WTC11 (cell line): Measurements from ENCODE around the gene NUP214.

Experiments
- CTCF ChIP-seq: fragments of 200-600 bp; IDR thresholded peaks from 2 replicates; pipeline ENCODE4 v1.8.0; 2022; ENCODE audit warnings: antibody characterized with exemption
- TF ChIP-seq, protein P1 (sequence below): sonication (generic); formaldehyde crosslinking; IDR thresholded peaks from 2 replicates; pipeline ENCODE4 v1.8.1; 2022; ENCODE audit warnings: low read depth, missing genetic modification reagents, borderline replicate concordance

GRCh38 chr9:131165523-131165922, 40.1 kb downstream of the NUP214 start:
- no peak for TF ChIP-seq CTCF
- TF ChIP-seq, protein P1, sequence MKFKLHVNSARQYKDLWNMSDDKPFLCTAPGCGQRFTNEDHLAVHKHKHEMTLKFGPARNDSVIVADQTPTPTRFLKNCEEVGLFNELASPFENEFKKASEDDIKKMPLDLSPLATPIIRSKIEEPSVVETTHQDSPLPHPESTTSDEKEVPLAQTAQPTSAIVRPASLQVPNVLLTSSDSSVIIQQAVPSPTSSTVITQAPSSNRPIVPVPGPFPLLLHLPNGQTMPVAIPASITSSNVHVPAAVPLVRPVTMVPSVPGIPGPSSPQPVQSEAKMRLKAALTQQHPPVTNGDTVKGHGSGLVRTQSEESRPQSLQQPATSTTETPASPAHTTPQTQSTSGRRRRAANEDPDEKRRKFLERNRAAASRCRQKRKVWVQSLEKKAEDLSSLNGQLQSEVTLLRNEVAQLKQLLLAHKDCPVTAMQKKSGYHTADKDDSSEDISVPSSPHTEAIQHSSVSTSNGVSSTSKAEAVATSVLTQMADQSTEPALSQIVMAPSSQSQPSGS (CRISPR knock-in tag): no peak
